SJSA1 (cell line): Measurements from ENCODE around the gene MUC5B. TPM values are rescaled to one million over a fixed set of nuclear protein-coding genes. Genes with fewer than 3 reads are reported as not detected.

ENCODE experiments used
- DNase-seq, 2 experiments: peaks; one replicate each; pipeline ENCODE4 v3.0.0-alpha.2; 2015 to 2020; ENCODE audit warnings: low spot score in 2 of 2, low read depth in 1 of 2
- H3K27ac ChIP-seq: fragments of 250-450 bp; sonication (Bioruptor Pico); 2 replicates; pipeline ENCODE4 v1.5.1; 2020; ENCODE audit warnings: mild to moderate bottlenecking, moderate library complexity
- H3K27me3 ChIP-seq: fragments of 250-450 bp; sonication (Bioruptor Pico); replicated peaks from 2 replicates; pipeline ENCODE4 v1.5.1; 2020; ENCODE audit warnings: mild to moderate bottlenecking, moderate library complexity
- H3K36me3 ChIP-seq: fragments of 250-450 bp; sonication (Bioruptor Pico); 2 replicates; pipeline ENCODE4 v1.5.1; 2020; ENCODE audit warnings: mild to moderate bottlenecking
- H3K4me1 ChIP-seq: fragments of 250-450 bp; sonication (Bioruptor Pico); replicated peaks from 2 replicates; pipeline ENCODE4 v1.6.1; 2021; ENCODE audit warnings: mild to moderate bottlenecking
- H3K4me3 ChIP-seq: fragments of 250-450 bp; sonication (Bioruptor Pico); 2 replicates; pipeline ENCODE4 v1.5.1; 2020; ENCODE audit warnings: mild to moderate bottlenecking
- H3K9me3 ChIP-seq: fragments of 250-450 bp; sonication (Bioruptor Pico); replicated peaks from 2 replicates; pipeline ENCODE4 v1.5.1; 2020; ENCODE audit warnings: mild to moderate bottlenecking
- total RNA-seq: library from RNA; depleted of rRNA; stranded (reverse); fragments of >200 nt; shearing (Covaris generic); gene quantifications from 2 replicates; pipeline ENCODE4 v1.2.3, GENCODE V29; 2014

MUC5B gene
- total RNA-seq, 1 experiment from 2014 or later, result not detected

GRCh38 chr11:1279674-1280055 is 56.8 kb downstream of the MUC5B start:
- Histone ChIP-seq H3K36me3 (no peaks in the 10 kb centered on the region), H3K27me3 (no peaks in the 10 kb centered on the region), H3K4me3 (no peak overlapping the region), H3K27ac (no peak overlapping the region), H3K9me3 (no peaks in the 10 kb centered on the region), H3K4me1 (no peaks in the 10 kb centered on the region)
- no peak for DNase-seq

- H3K36me3 ChIP-seq, result no peaks in the 10 kb centered on the region
- H3K4me3 ChIP-seq, result no peak overlapping the region
- DNase-seq, result no peak
- no peaks in the 10 kb centered on the region for H3K9me3 ChIP-seq
- no peaks in the 10 kb centered on the region for H3K4me1 ChIP-seq
- H3K27ac ChIP-seq, result no peak overlapping the region
- H3K27me3 ChIP-seq, result no peaks in the 10 kb centered on the region
Measured at GRCh38 chr11:1280116-1281035, 57.5 kb downstream of the MUC5B start.

DNA sequence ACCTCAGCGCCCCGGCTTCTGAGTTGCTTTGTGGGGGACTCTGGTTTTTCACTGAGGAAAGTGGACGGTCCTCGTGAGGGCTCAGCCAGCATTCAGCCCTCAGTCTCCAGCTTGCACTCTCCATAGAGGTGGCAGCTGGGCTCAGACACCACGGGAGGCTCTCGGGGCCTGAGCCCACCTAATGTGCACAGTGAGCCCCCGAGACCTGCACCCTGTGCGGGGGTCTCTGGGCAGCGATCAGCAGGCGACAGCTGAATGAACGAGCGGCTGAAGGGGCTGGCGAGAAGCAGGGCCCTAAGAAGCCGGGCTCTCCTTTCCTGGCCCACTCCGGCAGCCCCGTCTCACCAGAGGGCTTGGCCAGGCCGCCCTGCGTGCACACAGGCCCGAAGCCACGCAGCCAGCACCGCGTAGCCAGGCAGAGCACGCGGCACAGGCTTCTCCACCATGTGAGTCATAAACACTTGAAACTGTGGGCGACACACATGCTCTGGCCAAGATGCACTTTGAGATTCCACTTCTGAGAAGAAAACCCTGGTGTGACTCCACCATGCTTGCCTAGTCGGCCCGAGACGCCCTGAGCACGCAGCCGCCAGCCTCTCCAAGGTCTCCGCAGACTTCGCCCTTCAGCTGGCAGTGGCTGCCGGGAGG is 58.6 kb downstream of the MUC5B start:
- DNase-seq, result no peak
- no peaks in the 10 kb centered on the region for H3K36me3 ChIP-seq

DNA sequence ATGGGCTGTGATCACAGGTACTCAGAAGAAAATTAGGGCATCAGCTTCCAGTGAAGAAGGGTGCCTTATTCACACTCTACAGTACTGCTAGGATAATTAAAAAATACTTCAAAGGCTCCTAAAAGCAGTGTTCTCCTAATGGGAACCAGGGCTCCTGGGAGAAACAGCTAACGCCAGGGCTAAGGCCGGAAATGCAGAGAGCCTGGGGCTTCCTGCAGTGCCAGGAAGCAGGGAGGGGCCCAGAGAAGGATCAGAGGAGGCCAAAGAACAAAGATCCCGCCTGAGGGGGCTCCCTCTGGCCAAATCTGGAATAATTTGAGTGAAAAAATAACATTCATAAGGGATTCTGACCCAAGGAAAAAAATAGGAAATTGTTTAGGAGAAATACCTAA is 59.1 kb downstream of the MUC5B start:
- no peak for DNase-seq
- H3K36me3 ChIP-seq, result no peaks in the 10 kb centered on the region

More for the DNA sequence above, 58.6 kb downstream of the MUC5B start:
- H3K9me3 ChIP-seq, result no peaks in the 10 kb centered on the region
- H3K4me1 ChIP-seq, result no peaks in the 10 kb centered on the region
- H3K27me3 ChIP-seq, result no peaks in the 10 kb centered on the region
- no peak overlapping the region for H3K4me3 ChIP-seq
- no peak overlapping the region for H3K27ac ChIP-seq

GRCh38 chr11:1283091-1283511 is 60.2 kb downstream of the MUC5B start:
- Histone ChIP-seq H3K27ac (no peak overlapping the region), H3K4me3 (no peak overlapping the region), H3K27me3 (no peaks in the 10 kb centered on the region), H3K4me1 (no peaks in the 10 kb centered on the region), H3K9me3 (no peaks in the 10 kb centered on the region), H3K36me3 (no peaks in the 10 kb centered on the region)
- no peak for DNase-seq

More for the DNA sequence above, 59.1 kb downstream of the MUC5B start:
- no peak overlapping the region for H3K4me3 ChIP-seq
- no peaks in the 10 kb centered on the region for H3K9me3 ChIP-seq
- no peaks in the 10 kb centered on the region for H3K4me1 ChIP-seq
- H3K27ac ChIP-seq, result no peak overlapping the region
- H3K27me3 ChIP-seq, result no peaks in the 10 kb centered on the region

DNA sequence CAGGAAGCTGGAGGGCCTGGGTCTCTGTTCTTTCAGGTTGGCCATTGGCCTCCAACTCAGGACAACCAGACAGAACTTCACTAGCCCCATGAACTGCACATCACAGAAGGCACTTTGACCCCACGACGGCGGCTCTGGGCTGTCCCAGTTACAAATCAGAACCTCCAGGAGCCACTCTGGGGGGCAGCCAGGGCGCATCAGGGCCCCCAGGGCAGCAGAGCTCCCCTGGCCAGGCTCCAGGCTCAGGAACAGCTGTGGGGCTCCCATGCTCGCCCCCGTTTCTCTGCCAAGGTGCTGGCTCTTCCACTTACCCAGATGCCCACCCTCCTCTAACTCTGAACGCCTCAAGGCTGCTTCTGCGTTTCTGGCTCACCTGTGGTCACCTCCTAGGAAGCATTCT is 61.0 kb downstream of the MUC5B start:
- H3K27me3 ChIP-seq, result no peaks in the 10 kb centered on the region

GRCh38 chr11:1285316-1285744 is 62.5 kb downstream of the MUC5B start:
- Histone ChIP-seq H3K4me1 (no peaks in the 10 kb centered on the region), H3K27me3 (no peaks in the 10 kb centered on the region), H3K4me3 (no peak overlapping the region), H3K9me3 (no peaks in the 10 kb centered on the region), H3K36me3 (peaks cover 4% of the 10 kb centered on the region), H3K27ac (no peak overlapping the region)
- DNase-seq, result no peak

More for the DNA sequence above, 61.0 kb downstream of the MUC5B start:
- H3K36me3 ChIP-seq, result peaks cover 4% of the 10 kb centered on the region
- H3K4me1 ChIP-seq, result no peaks in the 10 kb centered on the region
- H3K4me3 ChIP-seq, result no peak overlapping the region
- no peaks in the 10 kb centered on the region for H3K9me3 ChIP-seq
- no peak for DNase-seq
- no peak overlapping the region for H3K27ac ChIP-seq

DNA sequence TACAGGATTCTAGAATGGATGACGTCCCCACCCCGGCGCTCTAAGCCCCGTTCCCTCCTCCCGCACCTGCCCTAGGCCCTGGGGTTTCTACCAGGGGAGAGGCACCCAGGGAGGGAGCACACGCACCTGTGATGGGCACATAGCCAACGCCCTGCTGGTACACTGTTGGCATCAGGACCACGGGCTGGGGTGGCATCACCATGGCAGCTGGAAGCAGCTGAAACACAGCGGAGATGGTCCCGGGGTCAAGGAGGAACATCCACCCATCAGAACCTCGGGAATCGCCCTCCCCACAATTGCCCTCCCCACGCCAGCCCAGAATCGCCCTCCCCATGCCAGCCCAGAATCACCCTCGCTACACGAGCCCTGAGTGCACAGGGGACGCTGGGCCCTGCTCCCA is 63.0 kb downstream of the MUC5B start:
- H3K36me3 ChIP-seq, result peaks cover 4% of the 10 kb centered on the region
- H3K27ac ChIP-seq, result no peak overlapping the region
- H3K4me1 ChIP-seq, result no peaks in the 10 kb centered on the region
- H3K4me3 ChIP-seq, result no peak overlapping the region
- H3K9me3 ChIP-seq, result no peaks in the 10 kb centered on the region
- no peak for DNase-seq
- H3K27me3 ChIP-seq, result no peaks in the 10 kb centered on the region

GRCh38 chr11:1287928-1288327 is 65.1 kb downstream of the MUC5B start:
- no peak for DNase-seq
- no peak overlapping the region for H3K4me3 ChIP-seq
- no peak overlapping the region for H3K27ac ChIP-seq
- H3K4me1 ChIP-seq, result no peaks in the 10 kb centered on the region
- peaks cover 4% of the 10 kb centered on the region for H3K36me3 ChIP-seq
- H3K9me3 ChIP-seq, result no peaks in the 10 kb centered on the region
- H3K27me3 ChIP-seq, result no peaks in the 10 kb centered on the region

DNA sequence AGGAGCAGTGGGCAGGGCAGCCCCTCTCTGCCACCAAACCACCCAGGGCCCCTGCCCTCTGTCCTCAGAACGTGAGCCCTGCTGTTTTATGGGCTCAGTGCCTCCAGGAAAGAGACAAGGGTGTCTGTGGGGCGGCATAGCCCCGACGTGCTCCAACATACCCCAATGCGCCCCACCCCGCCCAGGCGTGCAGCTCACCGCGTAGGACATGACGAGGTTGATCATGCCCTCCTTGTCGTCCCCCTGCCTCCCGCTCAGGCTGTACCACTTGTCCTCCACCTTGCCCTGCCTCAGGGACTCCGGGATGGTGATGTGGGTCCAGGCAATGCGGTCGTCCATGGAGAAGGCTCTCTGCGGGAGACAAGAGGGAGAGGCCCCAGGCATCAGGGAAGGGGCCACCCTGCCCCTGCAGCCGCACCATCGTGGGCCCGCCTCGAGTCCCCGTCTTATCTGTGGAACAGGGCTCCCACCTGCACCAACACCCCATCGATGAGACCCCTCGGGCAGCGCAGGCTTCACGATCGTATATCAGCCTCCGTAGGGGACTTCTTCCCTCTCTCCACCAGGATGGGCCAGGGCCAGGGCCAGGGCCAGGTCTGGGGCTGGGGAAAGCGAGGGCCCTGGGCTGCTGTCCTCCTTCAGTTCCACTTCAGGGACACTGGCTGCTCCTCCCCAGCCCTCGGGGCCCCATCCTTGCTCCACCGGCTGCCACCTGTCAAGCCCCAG is 65.7 kb downstream of the MUC5B start:
- no peak for DNase-seq
- Histone ChIP-seq H3K27me3 (no peaks in the 10 kb centered on the region), H3K4me1 (no peaks in the 10 kb centered on the region), H3K36me3 (peaks cover 4% of the 10 kb centered on the region), H3K4me3 (no peak overlapping the region), H3K27ac (no peak overlapping the region), H3K9me3 (no peaks in the 10 kb centered on the region)

DNA sequence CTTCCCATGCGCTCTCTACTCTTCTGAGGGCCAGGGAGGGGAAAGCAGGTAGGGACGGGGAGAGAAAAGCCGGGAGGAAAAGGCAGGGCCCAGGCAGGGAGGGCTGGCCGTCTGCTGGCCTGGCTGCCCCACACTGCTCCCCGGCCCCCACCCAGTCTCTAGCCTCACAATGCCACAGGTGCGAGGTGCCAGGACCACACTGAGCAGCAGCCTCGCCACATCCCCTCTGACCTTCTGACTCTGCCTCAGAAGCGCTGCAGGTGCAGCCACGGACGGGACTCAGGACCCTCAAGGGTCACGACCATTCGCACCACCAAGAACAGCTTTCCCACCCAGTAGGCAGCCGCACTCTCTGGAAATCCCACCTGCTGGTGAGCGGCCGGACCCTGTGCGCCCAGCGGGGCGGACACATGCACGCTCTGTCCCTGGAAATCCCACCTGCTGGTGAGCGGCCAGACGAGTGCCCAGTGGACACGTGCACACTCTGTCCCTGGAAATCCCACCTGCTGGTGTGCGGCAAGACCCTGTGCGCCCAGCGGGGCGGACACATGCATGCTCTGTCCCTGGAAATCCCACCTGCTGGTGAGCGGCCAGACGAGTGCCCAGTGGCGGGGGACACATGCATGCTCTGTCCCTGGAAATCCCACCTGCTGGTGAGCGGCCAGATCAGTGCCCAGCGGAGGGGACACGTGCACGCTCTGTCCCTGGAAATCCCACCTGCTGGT is 66.5 kb downstream of the MUC5B start:
- Histone ChIP-seq H3K4me3 (no peak overlapping the region), H3K27me3 (no peaks in the 10 kb centered on the region), H3K4me1 (no peaks in the 10 kb centered on the region), H3K9me3 (no peaks in the 10 kb centered on the region), H3K36me3 (peaks cover 4% of the 10 kb centered on the region), H3K27ac (no peak overlapping the region)
- no peak for DNase-seq

- Histone ChIP-seq H3K4me1 (no peaks in the 10 kb centered on the region), H3K36me3 (peaks cover 4% of the 10 kb centered on the region), H3K9me3 (no peaks in the 10 kb centered on the region), H3K4me3 (no peak overlapping the region), H3K27me3 (no peaks in the 10 kb centered on the region), H3K27ac (no peak overlapping the region)
- DNase-seq, result no peak
Measured at GRCh38 chr11:1290052-1291040, 67.5 kb downstream of the MUC5B start.
